Gastrocnemius medialis (tissue), 4 donors: ENCODE results near the gene RBM42. TPM values are rescaled to one million over a fixed set of nuclear protein-coding genes. Genes with fewer than 3 reads are reported as not detected.
A peak's percentile ranks its signal among the peaks of the same experiment; 100 is the strongest.

Experiments used
- ATAC-seq, 2 donors: fragments of 150-250 bp; one replicate each; pipeline ENCODE4 v1.9.1; 2016
- DNase-seq, 2 donors: peaks; one replicate each; pipeline ENCODE4 v3.0.0-alpha.2; 2019
- H3K27ac ChIP-seq, 4 donors: fragments of 200-600 bp; sonication (generic); 1 replicate in 1 of 4; 2 replicates in 3 of 4; pipeline ENCODE4 v1.5.1; 2016 to 2018; ENCODE audit warnings: mild to moderate bottlenecking in 2 of 4, moderate library complexity in 1 of 4
- H3K27me3 ChIP-seq, 3 donors: fragments of 200-600 bp; sonication (generic) in 2 of 3; 1 replicate in 1 of 3; 2 replicates in 2 of 3; pipeline versions ENCODE4 v1.5.1 to v1.6.0; 2016 to 2019; ENCODE audit warnings: mild to moderate bottlenecking in 1 of 3, moderate library complexity in 1 of 3
- H3K36me3 ChIP-seq, 2 donors: fragments of 200-600 bp; sonication (generic) in 1 of 2; one replicate each; pipeline ENCODE4 v1.5.1; 2017 to 2018
- H3K4me1 ChIP-seq, 2 donors: fragments of 200-600 bp; sonication (generic) in 1 of 2; one replicate each; pipeline ENCODE4 v1.5.1; 2016 to 2017; ENCODE audit warnings: mild to moderate bottlenecking in 2 of 2
- H3K4me3 ChIP-seq, 4 donors: fragments of 200-600 bp; sonication (generic) in 3 of 4; 1 replicate in 1 of 4; 2 replicates in 3 of 4; pipeline ENCODE4 v1.5.1; 2016 to 2019; ENCODE audit warnings: mild to moderate bottlenecking in 2 of 4
- H3K9me3 ChIP-seq, 3 donors: fragments of 200-600 bp; sonication (generic) in 2 of 3; 1 replicate in 1 of 3; 2 replicates in 2 of 3; pipeline ENCODE4 v1.5.1; 2016 to 2019
- CTCF ChIP-seq, 5 experiments: fragments of 450-650 bp in 3 of 5; fragments of 200-600 bp in 2 of 5; sonication (generic) in 2 of 5; IDR thresholded peaks in 4 of 5; conservative IDR thresholded peaks in 1 of 5; 1 replicate in 4 of 5; 2 replicates in 1 of 5; pipeline ENCODE4 v1.5.1; 2016 to 2019; ENCODE audit warnings: antibody characterized with exemption in 5 of 5, mild to moderate bottlenecking in 3 of 5, moderate library complexity in 3 of 5
- POLR2A ChIP-seq, 2 donors: fragments of 450-650 bp; IDR thresholded peaks; one replicate each; pipeline ENCODE4 v1.6.1; 2017; ENCODE audit warnings: antibody characterized with exemption in 2 of 2, mild to moderate bottlenecking in 2 of 2, moderate library complexity in 2 of 2
- in situ Hi-C, 4 donors: fragments of 200-750 bp; cut with MboI; loops; one replicate each; pipeline versions ENCODE4 v1.15.0 to v1.8.0; 2017; ENCODE audit warnings: low sequenced_read_pairs in 4 of 4
- intact Hi-C: fragments of 100-400 bp; cut with DNase I; formaldehyde crosslinking; loops from one replicate; pipeline ENCODE4 v1.15.1; 2023; ENCODE audit warnings: low total_unique reads
- total RNA-seq, 4 donors: library from RNA; depleted of rRNA; stranded (reverse); fragments of >200 nt; gene quantifications; one replicate each; pipeline versions ENCODE4 v1.1.0 to v1.2.3, GENCODE V29; 2016

Gene RBM42
- total RNA-seq, 4 donors from 2014 or later, result 45.8 to 77.8 (median 75.4) TPM

- Histone ChIP-seq H3K27ac (peak overlapping the region; percentile 58 to 75 (median 68)), H3K4me3 (peak overlapping the region; percentile 78 to 90 (median 86)), H3K27me3 (no peaks in the 10 kb centered on the region), H3K36me3 (no peaks in the 10 kb centered on the region), H3K9me3 (no peaks in the 10 kb centered on the region), H3K4me1 (peaks cover 5 to 15% of the 10 kb centered on the region in 2 donors)
- DNase-seq (no peak), ATAC-seq (peak; percentile 4 to 8)
- no peak for TF ChIP-seq POLR2A (IDR thresholded peaks at IDR 0.05)
- TF ChIP-seq CTCF (IDR thresholded peaks at IDR 0.05 in 4 of 5, conservative IDR thresholded peaks at IDR 0.05 in 1 of 5), result no peak
- in situ Hi-C loops, result no loop called here
- intact Hi-C loops, result loop anchor here (1.0 kb wide), 4 partner anchors 16 to 104 kb away; partner anchors contain the start of genes COX6B1 and TMEM147
Measured at GRCh38 chr19:35612224-35612558, 16.6 kb upstream of the RBM42 start.

- ATAC-seq (peak; percentile 97 to 99), DNase-seq (peak; percentile 82 to 92)
- in situ Hi-C loops, result no loop called here
- intact Hi-C loops, result loop anchor here (1.0 kb wide), 4 partner anchors 16 to 104 kb away; partner anchors contain the start of genes COX6B1 and TMEM147
- peak within 1 kb of the TSS; percentile 78 to 90 (median 86) for H3K4me3 ChIP-seq
- TF ChIP-seq POLR2A (IDR thresholded peaks at IDR 0.05), result no peak
- peak in 2 of 5 experiments; percentile 16 to 43 for TF ChIP-seq CTCF (IDR thresholded peaks at IDR 0.05 in 4 of 5, conservative IDR thresholded peaks at IDR 0.05 in 1 of 5)
- peaks cover 5 to 15% of the 10 kb centered on the region in 2 donors for H3K4me1 ChIP-seq
- H3K9me3 ChIP-seq, result no peaks in the 10 kb centered on the region
- no peaks in the 10 kb centered on the region for H3K36me3 ChIP-seq
- H3K27me3 ChIP-seq, result no peaks in the 10 kb centered on the region
- peak within 1 kb of the TSS; percentile 67 to 75 (median 72) for H3K27ac ChIP-seq
Measured at GRCh38 chr19:35612559-35613321, 16.1 kb upstream of the RBM42 start, which contains the start of gene HAUS5. Gene HAUS5, plus strand, starts transcription at chr19:35612735. Its CDS starts 60 bp downstream, at chr19:35612795.

GRCh38 chr19:35613574-35613973 is 15.3 kb upstream of the RBM42 start:
- no peak for TF ChIP-seq POLR2A (IDR thresholded peaks at IDR 0.05)
- no peak for TF ChIP-seq CTCF (IDR thresholded peaks at IDR 0.05 in 4 of 5, conservative IDR thresholded peaks at IDR 0.05 in 1 of 5)
- no peak for DNase-seq
- intact Hi-C loops, result no loop called here
- no peak for ATAC-seq
- Histone ChIP-seq H3K27me3 (no peaks in the 10 kb centered on the region), H3K4me3 (no peak overlapping the region), H3K36me3 (no peaks in the 10 kb centered on the region), H3K9me3 (no peaks in the 10 kb centered on the region), H3K4me1 (peaks cover 5 to 15% of the 10 kb centered on the region in 2 donors), H3K27ac (no peak overlapping the region)
- in situ Hi-C loops, result no loop called here

- H3K36me3 ChIP-seq, result no peaks in the 10 kb centered on the region
- no peaks in the 10 kb centered on the region for H3K27me3 ChIP-seq
- H3K4me1 ChIP-seq, result peaks cover 5 to 15% of the 10 kb centered on the region in 2 donors
- in situ Hi-C loops, result no loop called here
- H3K27ac ChIP-seq, result no peak overlapping the region
- intact Hi-C loops, result no loop called here
- ATAC-seq (no peak), DNase-seq (no peak)
- no peaks in the 10 kb centered on the region for H3K9me3 ChIP-seq
- TF ChIP-seq POLR2A (IDR thresholded peaks at IDR 0.05) (no peak), CTCF (IDR thresholded peaks at IDR 0.05 in 4 of 5, conservative IDR thresholded peaks at IDR 0.05 in 1 of 5) (no peak)
- no peak overlapping the region for H3K4me3 ChIP-seq
Measured at GRCh38 chr19:35615036-35615435, 13.8 kb upstream of the RBM42 start.
